Measurements from ENCODE around the gene TERT.
A peak's percentile ranks its signal among the peaks of the same experiment; 100 is the strongest.
"Not testable (repeated sequence)": the region's sequence is repeated elsewhere in the genome, so short reads cannot be mapped to it uniquely, and the experiment has no call there.

The TERT gene

DNA sequence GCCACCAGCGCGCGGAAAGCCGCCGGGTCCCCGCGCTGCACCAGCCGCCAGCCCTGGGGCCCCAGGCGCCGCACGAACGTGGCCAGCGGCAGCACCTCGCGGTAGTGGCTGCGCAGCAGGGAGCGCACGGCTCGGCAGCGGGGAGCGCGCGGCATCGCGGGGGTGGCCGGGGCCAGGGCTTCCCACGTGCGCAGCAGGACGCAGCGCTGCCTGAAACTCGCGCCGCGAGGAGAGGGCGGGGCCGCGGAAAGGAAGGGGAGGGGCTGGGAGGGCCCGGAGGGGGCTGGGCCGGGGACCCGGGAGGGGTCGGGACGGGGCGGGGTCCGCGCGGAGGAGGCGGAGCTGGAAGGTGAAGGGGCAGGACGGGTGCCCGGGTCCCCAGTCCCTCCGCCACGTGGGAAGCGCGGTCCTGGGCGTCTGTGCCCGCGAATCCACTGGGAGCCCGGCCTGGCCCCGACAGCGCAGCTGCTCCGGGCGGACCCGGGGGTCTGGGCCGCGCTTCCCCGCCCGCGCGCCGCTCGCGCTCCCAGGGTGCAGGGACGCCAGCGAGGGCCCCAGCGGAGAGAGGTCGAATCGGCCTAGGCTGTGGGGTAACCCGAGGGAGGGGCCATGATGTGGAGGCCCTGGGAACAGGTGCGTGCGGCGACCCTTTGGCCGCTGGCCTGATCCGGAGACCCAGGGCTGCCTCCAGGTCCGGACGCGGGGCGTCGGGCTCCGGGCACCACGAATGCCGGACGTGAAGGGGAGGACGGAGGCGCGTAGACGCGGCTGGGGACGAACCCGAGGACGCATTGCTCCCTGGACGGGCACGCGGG, at the start of gene TERT:
Gene TERT, minus strand, starts transcription at position 234 of the 815 bp plus-strand sequence. Its CDS starts 79 bp downstream, at position 155.
- DNase-seq (ENCODE audit: low spot score): peak; percentile 82

DNA sequence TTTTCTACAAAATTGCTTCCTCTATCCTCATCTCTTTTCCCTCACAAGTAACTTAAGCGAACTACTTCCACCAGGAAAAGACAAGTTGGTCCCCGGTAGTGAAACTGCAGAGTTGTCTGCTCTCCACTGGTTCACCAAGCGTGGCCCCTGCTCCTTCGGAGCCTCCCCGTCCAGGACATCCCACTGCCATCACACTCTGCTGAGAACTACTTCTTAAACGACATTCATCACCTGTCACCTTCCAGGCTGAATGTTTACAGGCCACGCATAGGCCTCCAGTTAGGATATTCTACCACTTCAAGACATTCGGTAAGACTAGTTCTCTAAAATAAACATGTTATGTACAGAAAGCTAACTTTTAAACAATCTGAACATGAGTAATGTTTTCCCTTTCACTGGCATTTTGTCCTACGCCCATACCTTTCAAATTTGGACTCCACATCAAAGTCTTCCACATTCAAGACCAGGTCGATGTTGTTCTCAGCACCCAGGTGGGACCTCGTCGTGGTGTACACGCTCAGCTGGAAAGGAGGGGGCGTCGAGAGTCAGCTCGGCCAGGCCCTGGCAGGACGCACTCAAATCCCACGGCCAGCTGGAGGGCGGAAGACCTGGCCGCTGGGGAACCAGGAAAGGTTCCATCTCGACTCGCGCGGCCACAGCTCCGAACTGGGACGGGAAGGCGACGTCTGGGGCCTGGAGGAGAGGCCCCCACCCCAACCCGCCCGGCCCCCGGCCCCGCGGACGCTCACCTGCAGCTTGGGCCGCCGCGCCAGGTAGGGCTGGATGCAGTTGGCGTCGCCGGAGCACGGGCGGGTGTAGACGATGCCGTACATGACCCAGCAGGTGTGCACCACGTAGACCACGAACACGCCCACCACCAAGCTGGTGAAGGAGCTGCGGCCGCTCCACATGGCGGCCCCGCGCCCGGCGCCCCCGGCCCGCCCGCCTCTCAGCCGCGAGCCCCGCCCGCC, 49.3 kb upstream of the TERT start:
- no peak for DNase-seq (ENCODE audit: low spot score)

DNA sequence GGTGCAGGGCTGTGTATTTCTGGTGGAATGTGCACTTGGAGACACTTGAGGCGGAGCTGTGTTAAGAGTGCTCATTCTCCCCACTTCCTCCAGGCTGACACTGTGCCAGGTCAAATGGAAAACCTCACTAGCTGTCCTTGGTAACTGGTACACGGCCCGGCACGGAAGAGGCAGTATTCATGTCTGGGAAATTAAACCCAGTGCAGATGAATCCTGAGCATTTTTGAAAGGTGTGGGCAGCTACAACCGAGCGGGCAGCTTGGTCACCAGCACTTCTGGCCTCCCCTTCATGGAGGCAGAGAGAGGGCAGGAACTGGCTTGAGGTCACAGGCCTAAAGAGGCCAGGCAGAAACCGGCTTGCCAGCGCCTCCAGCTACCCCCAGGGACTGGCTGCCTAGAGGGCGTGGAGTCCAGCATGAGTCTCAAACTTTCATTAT, 48.5 kb upstream of the TERT start:
- no peak for DNase-seq (ENCODE audit: low spot score)

DNA sequence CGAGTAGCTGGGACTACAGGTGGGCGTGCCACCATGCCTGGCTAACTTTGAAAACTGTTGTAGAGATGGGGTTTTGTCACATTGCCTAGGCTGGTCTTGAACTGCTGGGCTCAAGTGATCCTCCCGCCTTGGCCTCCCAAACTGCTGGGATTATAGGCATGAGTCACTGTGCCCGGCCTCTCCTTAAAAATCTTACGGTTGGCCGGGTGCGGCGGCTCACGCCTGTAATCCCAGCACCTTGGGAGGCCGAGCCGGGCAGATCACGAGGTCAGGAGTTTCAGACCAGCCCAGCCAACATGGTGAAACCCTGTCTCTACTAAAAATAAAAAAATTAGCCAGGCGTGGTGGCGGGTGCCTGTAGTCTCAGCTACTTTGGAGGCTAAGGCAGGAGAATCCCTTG, 47.8 kb upstream of the TERT start:
- not testable (repeated sequence) for DNase-seq (ENCODE audit: low spot score)

DNA sequence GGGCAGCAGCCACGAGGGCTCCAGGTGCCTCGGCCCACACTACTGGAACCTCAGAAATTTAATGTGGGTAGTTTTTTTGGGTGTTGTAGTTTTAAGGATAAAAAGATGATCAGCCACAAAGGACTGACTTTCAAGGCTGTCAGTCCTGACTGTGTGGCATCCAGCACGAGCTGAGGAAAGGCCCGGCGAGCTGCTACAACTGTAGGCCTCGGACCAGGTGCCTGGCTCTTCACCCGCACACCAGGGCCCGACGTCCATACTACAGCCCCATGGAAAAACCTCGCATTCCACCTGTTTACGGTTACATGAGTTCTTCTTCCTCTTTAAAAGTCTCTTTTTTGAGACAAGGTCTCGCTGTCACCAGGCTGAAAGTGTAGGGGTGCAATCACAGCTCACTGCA, 47.4 kb upstream of the TERT start:
- DNase-seq (ENCODE audit: low spot score): no peak

DNA sequence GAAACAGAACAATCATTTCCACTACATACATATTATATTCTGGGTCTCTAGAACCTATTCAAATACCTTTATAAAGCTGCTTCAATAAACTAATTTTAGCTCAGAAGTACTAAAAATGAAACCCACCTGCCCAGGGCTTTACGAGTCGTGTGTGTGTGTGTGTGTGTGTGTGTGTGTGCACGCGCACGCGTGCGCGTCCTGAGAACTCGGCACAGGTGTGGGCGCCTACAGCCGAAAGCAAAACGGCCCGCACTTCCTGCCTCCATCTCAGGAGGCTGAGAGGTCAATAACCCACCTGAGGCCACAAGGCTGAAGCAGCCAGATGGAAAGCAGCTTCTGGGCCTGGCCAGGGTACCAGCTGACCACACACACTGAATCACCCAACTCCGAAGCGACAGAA, 47.0 kb upstream of the TERT start:
- DNase-seq (ENCODE audit: low spot score): no peak

DNA sequence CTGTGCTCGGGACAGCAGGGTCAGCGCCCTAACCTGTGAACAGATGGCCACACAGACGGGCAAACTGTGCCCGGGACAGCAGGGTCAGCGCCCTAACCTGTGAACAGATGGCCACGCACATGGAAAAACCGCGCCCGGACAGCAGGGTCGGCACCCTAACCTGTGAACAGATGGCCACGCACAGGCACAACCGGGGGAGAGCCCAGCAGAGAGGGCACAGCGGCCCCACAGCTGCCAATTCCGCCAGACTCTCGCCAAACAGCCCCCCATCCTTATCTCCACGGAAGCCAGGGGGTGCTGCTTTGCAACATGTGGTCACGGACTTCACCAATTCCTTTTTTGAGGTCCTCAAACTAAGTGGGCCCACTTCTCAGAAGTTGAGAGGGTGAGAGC, 44.9 kb upstream of the TERT start:
- not testable (repeated sequence) for DNase-seq (ENCODE audit: low spot score)

DNA sequence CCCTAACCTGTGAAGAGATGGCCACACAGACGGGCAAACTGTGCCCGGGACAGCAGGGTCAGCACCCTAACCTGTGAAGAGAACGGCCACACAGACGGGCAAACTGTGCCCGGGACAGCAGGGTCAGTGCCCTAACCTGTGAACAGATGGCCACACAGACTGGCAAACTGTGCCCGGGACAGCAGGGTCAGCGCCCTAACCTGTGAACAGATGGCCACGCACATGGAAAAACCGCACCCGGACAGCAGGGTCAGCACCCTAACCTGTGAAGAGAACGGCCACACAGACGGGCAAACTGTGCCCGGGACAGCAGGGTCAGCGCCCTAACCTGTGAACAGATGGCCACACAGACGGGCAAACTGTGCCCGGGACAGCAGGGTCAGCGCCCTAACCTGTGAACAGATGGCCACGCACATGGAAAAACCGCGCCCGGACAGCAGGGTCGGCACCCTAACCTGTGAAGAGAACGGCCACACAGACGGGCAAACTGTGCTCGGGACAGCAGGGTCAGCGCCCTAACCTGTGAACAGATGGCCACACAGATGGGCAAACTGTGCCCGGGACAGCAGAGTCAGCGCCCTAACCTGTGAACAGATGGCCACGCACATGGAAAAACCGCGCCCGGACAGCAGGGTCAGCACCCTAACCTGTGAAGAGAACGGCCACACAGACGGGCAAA, 44.4 kb upstream of the TERT start:
- not testable (repeated sequence) for DNase-seq (ENCODE audit: low spot score)

DNA sequence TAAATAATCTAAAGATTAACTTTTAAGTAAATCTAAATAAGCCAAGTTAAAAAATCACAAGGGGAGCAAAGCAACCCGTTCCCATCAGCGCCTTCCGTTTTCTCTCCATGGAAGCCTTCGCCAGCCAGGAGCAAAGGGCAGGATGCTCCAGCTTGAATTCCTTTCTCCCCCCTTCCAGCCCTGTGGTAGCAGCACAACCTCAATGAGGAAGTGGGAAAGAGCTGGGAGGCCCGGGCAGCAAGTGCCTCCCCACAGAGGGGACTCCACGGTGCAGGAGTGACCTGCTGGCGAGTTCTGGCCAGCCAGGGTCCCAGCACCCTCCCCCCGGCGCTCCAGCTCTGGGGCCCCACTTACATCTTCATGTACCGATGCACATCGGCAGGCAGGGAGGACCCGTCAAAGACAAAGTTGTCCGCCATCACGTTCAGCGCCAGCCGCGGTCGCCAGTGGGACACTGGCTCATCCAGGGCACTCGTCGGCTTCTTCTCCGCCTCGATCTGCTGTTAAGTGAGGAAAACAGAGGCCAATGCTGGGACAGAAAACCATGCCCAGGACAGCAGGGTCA, 43.7 kb upstream of the TERT start:
- no peak for DNase-seq (ENCODE audit: low spot score)

DNA sequence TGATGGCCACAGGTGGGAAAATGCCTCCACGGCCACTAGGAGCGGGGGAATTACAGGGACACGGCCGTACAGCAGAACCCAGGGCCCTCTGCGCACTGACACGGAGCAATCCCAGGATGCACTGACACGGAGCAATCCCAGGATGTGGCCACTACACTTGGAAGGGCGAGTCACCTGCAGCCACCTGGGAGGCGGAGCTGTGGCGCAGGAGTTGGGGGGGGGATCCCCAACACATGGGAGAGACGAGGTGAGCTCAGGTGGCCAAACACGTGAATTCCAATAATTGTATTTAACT, 43.3 kb upstream of the TERT start:
- no peak for DNase-seq (ENCODE audit: low spot score)

DNA sequence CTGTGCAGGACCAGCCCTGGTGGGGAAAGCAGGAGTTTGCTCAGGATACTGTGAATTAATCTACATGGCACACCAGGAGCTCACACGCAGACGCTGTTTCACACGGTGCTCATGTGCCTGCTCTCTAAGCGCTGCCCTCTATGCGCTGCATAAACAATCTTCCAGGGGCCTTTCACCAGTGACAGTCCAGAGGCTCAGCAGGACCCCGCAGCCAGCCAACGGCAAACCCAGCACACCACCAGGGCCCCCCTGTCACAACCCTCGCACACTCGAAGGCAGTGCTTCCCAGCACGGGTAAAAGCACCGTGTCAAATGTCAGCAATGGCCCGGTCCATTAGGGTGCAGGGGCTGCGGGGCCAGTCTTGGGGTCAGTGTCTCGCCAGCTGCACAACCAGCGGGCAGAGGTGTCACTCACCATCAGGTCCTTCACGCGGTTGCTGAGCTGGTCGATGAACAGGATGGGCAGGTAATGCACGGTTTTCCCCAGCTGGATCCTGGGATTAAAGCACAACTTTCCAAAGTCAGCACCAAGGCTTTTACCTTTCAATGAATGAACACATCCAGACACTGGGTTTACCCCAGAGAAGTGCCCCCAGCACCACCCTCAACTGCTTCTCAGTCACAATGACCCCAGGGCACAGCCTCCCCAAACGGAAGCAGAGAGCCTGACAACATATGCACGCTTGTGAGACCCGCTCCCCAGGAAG, 42.8 kb upstream of the TERT start:
- DNase-seq (ENCODE audit: low spot score): no peak

DNA sequence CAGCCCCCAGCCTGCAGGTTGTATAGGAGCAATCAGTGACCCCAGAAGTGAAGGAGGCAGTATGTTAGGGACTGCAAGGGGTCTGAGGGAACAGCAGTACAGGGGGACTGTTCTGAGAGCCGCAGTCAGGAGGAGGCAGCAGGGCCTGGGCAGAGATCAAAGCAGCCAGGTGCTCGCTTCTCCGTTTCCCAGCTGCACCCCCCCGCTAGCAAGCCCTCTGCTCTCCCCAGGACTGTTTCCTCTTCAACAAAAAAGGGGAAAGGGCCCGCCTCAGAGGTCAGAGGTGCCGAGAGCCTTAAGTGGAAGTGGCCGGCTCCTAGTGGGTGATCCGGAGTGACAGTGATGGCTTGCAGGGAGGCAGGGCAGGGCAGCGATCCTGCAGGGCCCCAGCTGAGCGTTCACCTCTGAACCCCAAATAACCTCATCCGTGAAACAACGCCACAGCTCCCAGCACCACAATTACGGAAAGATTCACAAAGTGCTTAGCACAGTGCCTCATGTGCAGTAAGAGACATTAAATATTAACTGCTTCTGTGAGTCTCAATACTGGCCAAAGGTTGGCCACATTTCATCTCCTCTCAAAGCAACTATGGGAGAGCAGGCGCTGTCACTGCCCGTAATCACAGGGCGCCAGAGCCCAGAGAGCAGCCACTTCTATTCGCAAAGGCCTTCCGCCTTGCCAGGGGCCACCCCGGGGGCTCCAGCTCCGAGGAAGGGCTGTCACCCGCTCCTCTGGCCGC, 42.1 kb upstream of the TERT start:
- DNase-seq (ENCODE audit: low spot score): no peak

DNA sequence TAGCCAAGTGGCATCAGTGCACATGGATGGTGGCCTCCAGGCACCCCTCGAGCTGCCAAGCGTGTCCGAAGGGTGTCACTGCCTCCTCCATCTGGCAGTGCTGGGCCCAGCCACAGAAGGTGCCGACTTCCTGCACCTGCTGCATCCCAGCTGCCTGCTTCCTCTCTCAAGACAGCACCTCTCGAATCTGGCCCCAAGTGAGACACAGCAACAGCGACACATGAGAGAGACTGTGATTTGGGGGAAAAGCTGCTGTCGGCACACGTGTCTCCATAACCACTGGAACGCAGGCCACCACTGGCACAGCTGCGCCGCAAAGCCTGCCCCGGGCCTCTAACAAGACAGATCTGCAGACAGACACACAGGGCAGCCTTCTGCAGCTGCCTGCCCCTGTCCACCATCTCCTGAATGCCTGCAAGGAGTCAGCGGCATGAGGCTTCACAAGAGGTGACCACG, 41.3 kb upstream of the TERT start:
- DNase-seq (ENCODE audit: low spot score): no peak

DNA sequence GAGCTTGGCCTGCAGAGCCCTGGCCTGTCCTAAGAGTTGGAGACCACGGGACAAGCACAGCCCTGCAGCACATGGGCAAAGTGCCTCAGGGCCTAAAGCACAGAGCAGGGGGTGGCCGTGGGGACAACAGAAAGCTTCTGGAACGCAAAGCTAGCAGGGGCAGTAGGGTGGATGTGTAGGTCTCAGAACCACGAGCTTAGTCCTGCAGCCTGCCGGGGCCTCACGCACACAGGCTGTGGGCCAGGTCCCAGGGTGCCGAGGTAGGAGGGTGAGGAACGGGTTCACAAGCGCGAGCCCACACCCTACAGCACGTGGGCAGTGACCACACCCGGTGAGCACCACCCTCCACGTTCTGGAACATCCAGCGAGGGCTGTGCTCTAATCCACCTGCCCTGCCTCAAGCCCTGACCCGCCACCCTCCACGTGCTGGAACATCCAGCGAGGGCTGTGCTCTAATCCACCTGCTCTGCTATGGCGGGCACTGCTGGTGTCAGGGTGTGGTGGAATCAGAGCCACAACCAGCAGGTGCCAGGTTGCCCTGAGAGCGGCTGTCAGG, 40.8 kb upstream of the TERT start:
- no peak for DNase-seq (ENCODE audit: low spot score)

DNA sequence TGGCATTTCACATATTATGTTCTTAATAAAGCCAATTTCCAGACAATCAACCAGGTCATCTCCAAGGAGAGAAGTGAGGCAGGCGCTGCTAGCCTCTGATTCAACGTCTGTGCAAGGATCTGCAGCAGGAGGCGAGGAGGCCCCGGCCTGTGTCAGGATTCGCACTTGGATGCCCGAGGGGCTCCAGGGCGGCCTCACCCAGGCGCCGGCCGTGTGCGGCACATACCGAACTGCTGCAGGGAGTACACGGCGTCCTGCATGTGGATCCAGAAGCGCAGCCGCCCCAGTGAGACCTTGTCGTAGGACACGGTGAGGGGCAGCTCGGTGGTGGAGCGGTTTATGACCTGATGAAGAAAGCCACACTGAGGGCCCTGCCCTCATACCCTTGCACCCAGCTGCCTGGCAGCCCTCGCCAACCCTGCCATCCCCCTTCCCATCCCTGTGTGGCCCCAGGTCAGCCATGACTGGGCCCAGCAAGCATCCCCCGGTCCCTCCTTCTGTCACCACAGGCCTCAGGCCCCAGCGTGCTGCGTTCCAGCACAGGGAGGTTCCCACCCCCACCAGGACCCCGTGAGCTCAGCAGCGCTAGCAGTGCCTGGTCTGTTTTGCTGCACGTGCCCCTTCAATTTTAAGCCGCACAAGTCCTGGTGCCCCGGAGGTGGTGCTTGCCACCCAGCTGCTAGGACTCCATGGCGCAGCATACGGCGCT, 40.1 kb upstream of the TERT start:
- no peak for DNase-seq (ENCODE audit: low spot score)

DNA sequence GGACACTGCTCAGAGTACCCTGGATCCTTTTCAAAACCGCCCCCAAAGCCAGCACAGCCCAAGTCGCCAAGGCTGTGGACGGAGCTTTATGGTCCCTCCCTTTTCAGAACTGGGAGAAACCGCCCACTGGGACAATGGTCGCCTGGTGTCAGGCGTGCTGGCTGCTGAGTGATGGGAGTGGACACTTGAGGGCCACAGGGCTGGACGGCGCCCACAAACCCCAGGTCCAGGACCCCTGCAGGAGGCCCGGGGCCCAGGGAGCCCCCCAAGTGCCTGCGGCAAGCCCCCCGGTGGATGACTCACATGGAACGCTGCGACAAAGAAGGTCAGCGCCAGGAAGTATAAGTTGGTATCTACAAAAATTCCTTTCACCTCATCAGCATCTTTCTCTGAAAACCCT, 39.1 kb upstream of the TERT start:
- DNase-seq (ENCODE audit: low spot score): no peak

DNA sequence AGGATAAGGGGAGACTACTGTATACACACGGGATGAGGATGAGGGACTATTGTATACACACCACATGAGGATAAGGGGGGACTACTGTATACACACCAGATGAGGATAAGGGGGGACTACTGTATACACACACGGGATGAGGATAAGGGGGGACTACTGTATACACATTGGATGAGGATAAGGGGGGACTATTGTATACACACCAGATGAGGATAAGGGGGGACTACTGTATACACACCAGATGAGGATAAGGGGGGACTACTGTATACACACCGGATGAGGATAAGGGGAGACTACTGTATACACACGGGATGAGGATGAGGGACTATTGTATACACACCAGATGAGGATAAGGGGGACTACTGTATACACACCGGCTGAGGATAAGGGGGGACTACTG, 38.4 kb upstream of the TERT start:
- DNase-seq (ENCODE audit: low spot score): not testable (repeated sequence)

DNA sequence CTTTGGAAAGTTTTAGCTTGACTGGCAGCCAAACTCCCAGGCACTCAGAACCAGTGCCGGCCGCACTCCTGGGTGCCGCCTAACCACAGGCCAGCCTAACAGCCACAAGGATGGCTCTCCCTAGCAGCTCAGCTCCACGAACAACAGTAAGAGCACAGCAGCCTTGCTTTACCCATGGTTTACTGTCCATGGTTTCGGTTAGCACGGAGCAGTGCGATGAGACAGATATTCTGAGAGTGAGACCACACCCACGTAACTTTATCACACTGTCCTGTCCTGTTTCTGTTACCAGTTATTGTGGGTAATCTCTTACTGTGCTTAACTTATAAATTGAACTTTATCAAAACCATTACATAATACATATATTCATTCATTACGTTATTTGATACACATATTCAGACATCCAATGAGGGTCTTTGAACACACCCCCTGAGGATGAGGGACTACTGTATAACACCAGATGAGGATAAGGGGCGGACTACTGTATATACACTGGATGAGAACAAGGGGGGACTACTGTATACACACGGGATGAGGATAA, 37.7 kb upstream of the TERT start:
- DNase-seq (ENCODE audit: low spot score): no peak

DNA sequence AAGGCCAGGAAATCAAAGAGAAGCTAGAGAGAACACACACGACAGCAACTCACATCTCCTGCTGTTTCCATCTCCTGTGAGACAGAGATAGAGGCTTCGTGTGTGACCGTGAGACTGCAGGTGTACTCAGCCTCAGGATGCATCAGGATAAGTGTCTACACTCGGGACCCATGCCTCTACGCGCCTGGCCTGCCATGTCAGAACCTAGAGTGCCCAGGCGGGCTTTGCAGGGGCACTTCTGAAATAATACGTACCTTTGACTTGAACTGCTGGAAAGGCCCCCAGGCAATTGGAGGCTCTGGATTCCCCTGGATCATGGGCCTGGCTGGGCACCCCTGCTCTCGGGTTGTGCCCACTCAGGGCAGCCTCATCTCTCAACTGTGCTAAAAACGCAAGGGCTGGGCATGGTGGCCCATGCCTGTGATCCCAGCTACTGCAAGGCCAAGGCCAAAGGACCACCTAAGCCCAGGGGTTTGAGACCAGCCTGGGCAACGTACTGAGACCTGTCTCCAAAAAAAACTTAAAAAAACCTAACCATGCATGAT, 37.1 kb upstream of the TERT start:
- no peak for DNase-seq (ENCODE audit: low spot score)

All from ecto neural progenitor cell (in vitro differentiated cells).